Stimulated activated CD4-positive, alpha-beta T cell treated with anti-CD3 and anti-CD28 coated beads, Interleukin-4, amount 100 ng/mL, for 4 hours (primary cell): Measurements from ENCODE around the gene RRBP1.
"Not testable (repeated sequence)": the region's sequence is repeated elsewhere in the genome, so short reads cannot be mapped to it uniquely, and the experiment has no call there.

Experiments used
- DNase-seq, 2 experiments: peaks; one replicate each; pipeline ENCODE4 v3.0.0-alpha.2; 2020

The RRBP1 gene

DNA sequence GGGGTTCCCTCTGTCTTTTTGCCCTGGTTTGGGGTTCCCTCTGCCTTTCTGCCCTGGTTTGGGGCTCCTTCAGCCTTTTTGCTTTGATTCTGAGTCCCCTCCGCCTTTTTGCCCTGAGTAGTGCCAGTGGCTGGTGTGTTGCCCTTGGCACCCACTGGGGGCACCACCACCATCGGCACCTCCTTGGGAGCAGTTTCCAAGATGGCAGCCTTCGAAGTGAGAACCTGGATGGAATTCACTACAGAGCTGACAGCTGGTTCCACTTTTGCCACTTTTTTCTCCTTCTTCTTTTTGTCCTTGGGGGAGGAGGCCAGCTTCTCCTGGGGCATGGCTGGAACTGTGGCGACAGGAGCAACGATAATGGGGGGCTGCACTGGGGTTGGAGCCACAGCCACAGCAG is 22.2 kb downstream of the RRBP1 start:
- no peak for DNase-seq

DNA sequence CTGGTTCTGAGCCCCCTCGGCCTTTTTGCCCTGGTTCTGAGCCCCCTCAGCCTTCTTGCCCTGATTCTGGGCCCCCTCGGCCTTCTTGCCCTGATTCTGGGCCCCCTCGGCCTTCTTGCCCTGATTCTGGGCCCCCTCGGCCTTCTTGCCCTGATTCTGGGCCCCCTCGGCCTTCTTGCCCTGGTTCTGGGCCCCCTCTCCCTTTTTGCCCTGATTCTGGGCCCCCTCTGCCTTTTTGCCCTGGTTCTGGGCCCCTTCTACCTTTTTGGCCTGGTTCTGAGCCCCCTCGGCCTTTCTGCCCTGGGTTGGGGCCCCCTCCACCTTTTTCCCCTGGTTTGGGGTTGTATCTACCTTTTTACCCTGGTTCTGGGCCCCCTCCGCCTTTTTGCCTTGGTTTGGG is 22.7 kb downstream of the RRBP1 start:
- not testable (repeated sequence) for DNase-seq

DNA sequence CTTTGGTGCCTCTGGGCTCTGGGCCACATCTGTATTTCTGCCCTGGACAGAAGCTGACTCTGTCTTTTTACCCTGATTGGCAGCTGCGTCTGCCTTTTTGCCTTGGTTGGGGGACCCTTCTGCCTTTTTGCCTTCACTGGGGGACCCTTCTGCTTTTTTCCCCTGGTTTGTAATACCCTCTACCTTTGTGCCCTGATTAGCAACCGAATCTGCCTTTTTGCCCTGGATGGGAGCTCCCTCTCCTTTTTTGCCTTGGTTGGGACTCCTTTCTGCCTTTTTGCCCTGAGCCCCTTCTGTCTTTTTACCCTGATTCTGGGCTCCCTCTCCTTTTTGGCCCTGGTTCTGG is 23.4 kb downstream of the RRBP1 start:
- no peak for DNase-seq

DNA sequence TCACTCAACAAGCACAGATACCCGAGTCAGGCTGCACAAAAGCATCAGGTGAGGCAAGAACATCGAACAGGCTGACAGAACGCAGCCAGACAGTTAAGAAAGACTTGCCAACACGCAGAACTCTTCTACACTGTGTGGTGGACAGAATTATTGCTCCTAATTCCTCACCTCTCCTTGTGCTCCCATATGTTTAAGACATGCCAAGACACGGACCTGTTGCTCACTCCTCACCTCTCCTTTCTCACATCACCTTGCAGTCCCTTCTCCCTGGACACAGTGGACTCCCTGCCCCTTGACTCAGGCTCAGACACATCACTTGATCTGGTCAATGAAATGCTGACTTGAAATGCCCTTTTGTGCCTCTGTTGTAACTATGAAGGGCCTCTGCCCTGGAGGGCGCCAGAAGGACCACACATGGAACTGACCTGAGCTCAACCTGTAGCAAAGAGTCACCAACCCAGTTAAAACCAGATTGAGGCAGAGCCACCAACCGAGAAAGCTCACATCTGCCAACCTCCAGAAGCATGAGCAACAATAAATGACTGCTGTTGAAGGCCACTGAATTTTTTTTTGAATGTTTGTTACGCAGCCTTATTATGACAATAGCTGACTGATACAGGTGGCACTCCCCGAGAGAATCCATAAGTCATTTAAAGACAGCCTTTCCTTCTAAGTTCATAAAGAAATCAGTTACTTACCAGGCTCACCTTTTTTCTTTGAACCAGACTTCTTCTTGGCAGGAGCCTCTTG is 24.0 kb downstream of the RRBP1 start:
- DNase-seq = no peak

DNA sequence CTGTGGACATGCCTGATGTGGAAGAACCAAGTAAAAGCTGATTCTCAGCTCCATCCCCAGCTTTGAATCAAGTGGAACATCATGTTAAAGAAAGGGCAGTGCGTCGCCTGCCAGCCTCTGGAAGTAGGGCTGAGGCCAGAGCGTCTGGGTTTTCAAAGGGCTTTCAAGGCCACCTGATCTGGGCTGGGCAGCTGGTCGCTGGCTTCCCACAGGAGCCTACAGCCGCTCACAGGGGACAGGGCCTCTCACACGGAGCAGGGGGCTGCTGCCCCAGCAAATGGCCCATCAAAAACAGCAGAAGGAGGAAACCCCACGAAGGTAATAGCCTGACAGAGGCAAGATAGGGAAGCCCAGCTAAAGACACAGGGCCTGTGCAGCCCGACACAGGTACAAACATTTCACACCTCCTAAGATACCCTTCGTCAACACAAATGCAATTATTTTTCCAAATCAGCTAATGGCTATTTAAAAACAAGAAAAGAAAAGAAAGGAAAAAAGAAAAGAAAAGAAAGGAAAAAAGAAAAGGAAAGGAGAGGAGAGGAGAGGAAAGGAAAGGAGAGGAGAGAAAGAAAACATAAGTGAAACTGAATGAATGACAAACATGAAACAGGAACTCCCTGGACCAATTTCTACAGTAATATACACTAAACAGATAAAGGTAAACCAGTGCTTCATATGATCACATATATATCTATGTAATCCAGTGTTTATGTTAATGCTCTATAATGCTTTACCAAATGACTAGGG is 24.8 kb downstream of the RRBP1 start:
- DNase-seq = no peak

DNA sequence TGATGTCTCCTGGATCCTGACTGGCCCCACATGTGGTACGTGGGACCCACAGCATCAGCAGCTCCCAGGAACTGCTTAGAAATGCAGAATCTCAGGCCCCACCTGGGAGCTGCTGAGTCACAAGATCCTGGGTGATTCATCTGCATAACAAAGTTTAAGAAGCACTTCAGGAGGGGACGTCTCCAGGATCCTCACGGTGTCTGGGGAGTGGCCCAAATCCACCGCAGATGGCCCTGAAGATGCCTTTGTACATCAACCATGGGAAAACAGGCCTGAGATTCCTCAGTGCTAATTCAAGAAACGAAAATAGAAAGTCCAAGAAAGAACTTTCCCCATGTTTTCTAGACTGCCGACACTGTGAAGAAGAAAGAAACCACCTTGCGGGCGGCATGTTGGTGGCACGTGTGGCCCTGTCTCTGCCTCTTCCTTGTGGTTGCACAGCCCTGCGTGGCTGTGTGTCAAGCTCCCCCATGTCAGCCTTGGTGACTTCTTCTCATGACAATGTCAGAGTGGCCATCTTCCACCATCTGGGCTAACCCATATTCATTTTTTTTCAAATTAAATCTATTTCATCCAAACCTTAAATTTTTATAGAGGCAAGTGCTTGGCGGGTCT is 26.1 kb downstream of the RRBP1 start:
- DNase-seq = no peak

DNA sequence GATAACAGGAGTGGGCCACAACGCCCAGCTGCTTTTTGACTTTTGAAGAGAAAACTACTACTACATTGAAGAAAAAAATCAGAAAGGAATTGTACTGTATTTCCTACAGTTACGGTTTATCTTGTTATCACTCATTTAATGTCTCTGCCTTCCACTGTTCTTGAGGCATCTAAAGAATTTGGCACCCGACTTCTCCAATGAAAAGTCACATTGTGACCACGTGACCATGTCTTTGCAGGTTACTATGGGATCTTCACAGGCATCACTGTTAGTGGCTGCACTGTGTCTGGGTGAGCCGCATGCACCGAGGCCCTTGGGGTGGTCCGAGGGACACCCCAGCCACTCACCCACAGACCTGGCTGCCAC is 26.8 kb downstream of the RRBP1 start:
- DNase-seq = no peak

DNA sequence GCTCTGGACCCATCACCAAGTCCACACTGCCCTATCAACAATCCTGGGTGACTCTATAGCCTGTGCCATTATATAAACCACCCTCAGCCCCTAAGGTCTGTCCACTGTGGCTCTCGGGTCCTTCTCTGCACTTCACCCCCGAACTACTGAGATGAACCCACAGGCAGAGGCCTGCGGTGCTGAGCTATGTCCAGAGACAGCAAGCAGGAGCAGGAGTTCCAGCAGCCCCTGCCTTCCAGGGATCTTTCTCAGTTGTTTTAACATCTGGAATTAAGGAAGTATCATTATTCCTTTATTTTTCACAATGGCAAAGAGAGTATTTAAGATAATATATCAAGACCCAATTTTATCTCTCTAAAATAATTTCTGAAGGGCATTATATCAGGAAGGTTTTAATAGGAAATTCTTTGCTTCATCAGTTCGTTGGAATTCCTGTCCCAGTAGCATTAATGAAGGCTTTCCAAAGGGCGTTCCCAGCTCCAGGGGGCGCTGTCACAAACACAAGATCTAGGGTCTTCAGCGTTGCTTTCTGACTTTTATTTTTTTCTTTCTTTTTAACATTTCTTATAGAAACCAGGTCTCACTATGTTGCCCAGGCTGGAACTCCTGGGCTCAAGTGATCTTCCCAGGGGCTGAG is 27.3 kb downstream of the RRBP1 start:
- peak in 1 of 2 experiments; percentile 20 for DNase-seq

DNA sequence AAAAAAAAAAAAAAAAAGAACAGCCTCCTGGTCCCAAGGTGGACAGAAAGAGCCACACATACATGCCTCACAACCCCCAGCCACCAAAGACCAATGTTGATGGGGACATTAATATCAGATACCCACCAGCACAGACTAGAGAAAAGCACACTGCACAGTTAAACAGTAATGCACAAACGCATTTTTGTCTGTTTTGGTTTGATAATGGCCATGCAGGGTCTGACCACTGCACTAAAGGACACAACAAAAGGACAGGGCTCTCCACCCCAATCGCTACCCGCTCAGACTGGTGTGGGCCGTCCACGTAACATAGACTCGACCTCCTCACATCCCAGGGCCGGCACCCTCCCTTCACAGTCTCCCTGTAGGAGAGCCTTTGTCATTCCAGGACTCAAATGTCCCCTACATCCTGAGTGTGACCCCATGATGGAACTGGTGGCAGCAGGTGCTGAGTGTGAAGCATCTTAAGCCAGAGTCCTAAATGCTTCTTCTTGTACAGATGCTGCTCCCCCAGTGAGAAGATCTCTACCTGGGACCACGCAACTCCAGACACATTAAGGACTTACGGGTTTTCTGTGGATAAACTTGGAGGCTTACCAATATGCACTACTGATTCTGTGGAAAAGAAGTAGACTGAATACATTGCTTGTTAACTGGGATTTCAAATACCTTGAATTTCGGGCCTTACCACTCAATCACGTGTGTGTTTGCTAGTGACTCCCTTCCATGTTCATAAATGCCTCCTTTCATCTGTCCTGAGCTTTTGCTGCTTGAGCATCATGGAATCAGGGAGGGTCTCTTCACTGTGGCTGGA is 28.0 kb downstream of the RRBP1 start:
- DNase-seq = no peak

DNA sequence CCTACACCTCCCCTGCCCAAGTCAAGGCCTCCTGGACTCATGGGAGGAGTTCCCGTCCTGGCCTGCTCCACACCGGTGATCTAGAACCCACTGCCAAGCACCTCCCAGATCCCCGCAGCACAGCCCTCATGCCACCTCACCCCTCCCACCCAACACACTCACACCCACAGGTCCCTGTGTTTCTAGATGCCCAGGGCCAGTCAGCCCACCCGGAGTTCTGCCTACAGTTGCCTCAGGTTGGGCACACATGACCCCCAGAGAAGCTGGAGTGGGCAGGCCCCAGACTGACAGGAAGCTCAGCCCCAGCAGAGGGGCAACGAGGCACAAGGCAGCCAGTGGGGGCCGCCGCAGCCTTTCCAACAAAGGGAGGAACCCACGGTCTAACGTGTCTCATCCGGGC is 29.6 kb downstream of the RRBP1 start:
- DNase-seq = no peak

DNA sequence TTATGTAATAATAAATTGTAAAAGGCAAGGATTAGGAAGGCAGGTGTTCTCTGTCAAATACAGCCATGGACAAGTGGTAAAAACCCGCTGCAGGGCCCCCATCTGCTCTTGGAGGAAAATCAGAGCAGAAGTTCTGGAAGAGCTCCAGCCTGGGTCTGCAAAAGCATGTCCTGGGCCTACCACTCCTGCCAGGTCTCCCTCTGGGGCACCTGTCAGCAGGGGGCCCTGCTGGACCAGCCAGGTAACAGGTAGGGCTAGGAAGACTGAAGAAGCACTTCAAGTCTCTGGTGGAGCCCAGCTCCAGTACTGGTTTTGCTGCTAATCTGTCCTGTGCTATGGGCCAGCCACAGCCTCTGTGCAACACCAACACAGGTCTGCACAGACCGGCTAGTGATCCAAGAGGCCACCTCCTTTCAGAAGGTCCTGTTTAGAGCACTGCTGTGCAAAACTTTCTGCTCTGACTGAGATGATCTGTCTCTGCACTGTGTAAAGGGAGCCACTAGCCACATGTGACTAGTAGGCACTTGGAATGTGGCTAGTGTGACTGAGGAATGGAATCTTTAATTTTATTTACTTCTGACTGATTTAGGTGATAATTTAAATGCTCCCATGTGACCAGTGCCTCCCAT is 30.2 kb downstream of the RRBP1 start:
- DNase-seq = no peak

DNA sequence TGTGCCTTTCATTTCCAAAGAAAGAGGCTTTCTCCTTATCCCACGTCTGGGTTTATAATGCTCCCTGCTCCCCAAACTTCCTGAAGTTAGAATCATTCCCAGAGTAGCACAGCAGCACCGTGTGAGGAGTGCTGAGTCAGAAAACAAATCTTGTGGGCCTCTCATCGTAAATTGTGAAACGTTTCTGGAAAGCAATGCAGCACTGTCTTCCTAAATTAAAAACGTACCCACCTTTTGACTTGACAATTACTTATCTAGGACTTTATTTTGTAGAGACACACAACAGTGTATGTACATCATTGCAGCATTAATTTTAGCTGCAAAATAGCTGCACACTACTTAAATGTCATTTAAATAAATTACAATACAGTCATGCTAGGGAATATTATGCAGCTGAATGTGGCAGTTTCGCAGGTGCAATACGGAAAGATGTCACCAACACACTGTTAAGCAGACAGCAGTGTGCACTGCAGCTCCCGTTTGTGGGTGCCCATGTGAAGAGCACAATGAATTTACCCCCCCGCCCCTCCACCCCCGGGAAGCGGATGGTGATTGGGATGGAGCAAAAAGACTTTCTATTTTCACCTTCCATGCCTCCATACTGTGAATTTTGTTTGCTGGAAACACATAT is 30.8 kb downstream of the RRBP1 start:
- no peak for DNase-seq

DNA sequence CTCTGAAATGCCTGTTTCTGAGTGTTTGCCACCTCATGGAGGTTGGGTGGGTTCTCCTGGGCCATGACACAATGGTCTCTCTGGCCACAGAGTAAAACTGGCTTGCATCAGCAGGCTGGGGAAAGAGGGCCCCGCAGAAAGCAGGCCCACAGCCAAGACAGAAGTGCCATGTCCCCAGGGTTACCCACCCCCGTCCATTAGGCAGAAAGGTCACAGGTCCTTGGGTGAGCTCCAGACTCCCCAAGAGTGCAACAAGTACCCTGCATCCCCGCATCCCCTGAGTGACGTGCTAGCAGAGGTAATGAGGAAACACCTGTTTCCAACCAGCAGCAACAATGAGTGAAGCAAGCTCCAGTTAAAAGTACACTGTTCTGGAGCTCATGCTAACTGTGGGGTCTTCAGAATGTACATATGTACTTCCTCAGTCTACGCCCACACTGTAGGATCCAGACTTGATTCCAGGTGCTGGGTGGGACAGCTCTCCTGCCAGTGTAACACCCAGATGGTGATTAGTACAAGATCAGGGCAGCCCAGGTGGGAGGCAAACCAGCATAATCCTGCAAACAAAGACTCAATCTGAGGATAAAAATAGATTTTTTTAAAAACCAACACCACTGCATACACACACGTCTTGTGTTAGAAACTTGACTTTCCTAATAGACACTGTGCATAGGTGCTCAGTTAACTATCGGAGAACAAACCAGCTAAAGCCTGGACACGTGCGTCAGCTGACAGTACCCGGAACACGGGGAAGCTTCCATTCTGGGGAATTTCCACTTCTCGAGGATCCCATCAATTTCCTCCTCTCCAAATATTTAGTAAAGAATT is 31.5 kb downstream of the RRBP1 start:
- DNase-seq = no peak

DNA sequence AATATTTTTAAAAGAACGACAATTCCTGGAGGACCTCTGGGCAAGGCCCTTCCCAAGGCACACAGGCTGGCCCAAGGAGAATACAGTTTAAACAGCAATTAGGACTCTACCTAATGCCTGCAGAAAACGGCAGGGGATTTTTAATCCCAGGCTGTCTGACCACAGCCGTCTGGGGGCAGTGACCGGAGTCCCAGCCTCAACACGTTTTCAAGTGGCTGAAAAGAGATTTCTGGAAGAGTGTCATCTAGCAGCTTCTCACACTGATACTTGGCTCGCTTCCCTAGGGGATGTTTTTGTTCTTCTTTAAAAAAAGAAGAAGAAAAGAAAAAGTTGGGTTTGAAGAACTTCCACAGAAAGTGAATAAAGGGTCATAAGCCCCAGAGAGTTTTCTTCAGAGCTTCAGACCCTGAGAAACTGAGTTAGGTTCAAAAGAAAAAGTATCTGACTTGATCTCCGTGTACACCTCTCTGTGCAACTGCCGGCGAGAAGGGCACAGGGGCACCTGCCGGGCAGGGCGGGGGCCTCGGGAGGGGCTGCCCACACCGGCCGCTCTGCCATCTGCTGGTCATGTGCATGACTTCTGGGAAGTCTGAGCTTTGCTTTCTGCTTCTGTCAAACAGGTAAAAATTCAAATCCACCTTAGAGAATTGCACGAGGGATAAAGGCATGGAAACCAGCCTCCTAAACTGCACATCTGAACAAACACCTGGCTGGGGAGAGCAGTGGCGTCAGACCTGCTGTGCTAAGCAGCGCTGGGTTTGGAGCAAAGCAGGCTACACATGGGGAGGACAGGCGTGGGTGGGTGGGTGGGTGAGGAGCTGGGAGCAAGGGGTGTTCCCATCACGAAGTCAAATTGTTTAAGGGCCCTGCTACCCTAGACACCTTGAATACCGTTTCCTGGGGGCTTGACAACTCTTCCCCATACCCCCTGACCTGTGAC is 33.0 kb downstream of the RRBP1 start:
- DNase-seq = peak in 1 of 2 experiments; percentile 16

DNA sequence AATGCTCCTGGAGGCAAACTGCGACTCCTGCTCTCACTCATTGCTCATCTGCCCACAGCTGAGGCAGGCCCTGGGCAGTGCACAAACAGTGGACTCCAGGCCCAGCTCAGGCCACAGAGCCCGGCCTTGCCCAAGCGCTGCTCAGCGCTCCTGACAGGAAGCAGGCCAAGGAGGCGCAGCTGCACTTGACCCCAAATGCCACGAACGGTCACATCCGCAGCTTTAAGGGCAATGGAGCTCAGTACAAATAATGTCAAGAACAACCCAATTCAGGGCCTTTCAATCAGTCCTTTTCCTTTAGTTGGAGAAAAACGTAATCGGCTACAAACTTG is 33.8 kb downstream of the RRBP1 start:
- no peak for DNase-seq

DNA sequence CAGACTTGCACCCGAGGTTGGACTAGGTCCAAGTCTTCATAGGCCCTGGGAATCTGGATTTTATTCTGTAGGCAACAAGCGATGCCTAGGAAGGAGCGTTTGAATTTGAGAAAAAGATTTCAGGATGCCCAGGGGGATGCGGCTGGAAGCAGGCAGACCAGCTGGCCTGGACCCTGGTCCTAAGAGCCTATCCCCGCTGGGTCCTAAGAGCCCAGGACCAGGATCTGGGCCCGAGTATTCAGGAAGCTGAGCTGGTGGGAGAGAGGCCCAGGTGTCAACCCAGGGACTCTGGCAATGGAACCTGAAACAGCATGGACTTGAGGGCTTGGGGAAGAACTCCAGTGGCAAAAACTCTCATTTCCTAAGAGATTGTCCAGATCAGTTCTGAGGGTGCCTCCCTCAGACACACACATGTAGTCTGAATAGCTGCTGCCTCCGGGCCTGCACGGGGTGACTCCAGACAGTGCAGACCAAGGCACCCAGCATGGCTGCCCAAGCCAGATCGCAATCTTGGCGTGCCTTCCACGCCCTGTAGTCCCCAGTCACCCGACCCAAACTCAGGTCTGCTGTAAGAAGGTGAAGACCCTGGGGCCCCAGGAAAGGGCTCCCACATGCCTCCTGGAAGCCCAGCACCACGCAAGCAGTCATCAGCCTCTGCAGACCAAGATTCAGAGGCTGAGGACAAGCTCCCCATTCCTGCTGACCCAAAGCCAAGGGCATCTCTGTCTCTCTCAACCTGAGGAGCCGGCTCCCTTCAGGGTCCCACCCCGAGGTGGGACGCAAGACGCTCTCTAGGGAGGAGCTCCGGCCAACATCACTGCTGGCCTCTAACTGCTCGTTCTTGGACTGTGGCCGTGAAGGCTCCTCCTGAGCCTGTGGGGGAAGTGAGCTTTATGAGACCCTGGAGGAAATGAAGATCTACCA is 34.4 kb downstream of the RRBP1 start:
- DNase-seq = no peak

DNA sequence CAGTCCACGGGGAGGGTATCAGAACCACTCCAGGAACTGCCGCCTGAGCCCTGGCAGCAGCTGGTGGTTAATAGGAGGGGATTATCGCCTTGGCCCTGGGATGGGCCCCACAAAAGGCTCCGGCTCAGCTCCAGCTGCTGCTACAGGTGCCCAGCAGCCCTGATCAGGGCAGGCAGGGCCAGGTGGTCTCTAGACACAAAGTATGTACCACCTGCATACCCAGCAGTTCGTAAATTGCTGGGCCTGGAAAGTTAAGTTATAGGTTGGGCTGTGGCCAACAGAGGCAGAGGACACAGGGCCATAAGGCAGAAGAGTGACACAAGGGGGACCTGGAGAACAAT is 35.1 kb downstream of the RRBP1 start:
- DNase-seq = no peak

DNA sequence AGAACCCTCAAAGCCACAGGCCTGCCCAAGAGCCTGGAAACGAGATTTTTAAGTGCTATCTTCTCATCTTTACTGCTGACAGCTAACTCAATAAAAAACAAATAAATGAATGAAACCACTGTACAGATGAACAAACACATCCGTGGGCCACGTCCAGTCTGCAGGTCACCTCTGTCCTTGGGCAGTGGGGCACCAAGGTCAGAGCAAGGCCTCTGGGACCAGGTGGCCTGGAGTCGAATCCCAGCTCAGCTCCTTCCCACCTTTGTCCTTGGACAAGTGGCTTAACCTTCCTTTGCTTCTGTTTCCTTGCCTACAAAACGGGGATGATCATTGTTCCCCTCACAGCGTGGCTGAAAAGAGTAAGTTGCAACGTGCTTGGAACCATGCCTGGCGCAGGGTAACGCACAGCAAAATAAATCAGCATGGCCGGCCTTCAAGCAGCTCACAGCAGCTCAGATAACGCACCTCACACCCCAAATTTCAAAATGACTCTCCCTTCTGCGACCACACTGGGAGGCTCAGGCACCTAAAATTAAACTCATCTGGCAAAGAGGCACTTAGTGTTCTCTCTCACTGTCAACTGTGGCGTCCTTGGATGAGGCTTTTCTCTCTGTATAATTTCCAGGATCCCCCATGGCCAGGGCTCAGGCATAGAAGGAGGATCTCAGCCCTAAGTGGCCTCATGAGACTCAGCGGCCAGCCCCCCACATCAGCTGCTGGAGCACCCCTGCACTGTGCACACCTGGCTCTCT is 35.7 kb downstream of the RRBP1 start:
- DNase-seq = no peak
